Measurements from ENCODE around the gene TUBA4A.

- TF ChIP-seq CTCF (IDR thresholded peaks at IDR 0.05) (no peak), ZFX (IDR thresholded peaks at IDR 0.05; ENCODE audit: borderline replicate concordance) (no peak)
These were observed 17.3 kb upstream of the TUBA4A start for GRCh38 chr2:219271021-219271420.
